AG09319 (cell line): Measurements from ENCODE around the gene PDCD2L.

ENCODE experiments used
- DNase-seq: peaks from one replicate; pipeline ENCODE4 v3.0.0-alpha.2; 2010; ENCODE audit warnings: low read depth; ENCODE audit errors: extremely low read depth
- TF ChIP-seq, protein P1 (sequence below): IDR thresholded peaks from 2 replicates; pipeline ENCODE4 v1.5.1; 2011; ENCODE audit warnings: low read depth, mild to moderate bottlenecking, inconsistent platforms, low read length, moderate library complexity

Gene PDCD2L

DNA sequence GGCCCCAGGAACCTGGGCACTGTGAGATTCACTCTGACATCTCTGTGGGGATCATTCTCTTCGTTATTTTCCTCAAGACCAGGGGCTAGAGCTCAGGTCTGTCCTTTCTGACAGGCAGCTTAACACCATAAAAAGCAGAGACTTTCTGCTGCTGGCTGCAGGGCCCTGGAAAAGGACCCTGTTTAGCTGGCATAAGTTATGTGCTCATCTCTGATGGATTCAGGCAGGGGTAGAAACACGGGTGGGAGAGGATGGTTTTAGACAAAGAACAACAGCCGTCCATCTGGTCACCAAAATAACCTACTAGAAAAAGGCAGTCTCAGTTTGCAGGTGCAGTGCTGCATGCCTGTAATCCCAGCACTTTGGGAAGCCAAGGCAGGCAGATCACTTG, 41.5 kb upstream of the PDCD2L start:
- TF ChIP-seq, protein P1, sequence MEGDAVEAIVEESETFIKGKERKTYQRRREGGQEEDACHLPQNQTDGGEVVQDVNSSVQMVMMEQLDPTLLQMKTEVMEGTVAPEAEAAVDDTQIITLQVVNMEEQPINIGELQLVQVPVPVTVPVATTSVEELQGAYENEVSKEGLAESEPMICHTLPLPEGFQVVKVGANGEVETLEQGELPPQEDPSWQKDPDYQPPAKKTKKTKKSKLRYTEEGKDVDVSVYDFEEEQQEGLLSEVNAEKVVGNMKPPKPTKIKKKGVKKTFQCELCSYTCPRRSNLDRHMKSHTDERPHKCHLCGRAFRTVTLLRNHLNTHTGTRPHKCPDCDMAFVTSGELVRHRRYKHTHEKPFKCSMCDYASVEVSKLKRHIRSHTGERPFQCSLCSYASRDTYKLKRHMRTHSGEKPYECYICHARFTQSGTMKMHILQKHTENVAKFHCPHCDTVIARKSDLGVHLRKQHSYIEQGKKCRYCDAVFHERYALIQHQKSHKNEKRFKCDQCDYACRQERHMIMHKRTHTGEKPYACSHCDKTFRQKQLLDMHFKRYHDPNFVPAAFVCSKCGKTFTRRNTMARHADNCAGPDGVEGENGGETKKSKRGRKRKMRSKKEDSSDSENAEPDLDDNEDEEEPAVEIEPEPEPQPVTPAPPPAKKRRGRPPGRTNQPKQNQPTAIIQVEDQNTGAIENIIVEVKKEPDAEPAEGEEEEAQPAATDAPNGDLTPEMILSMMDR = no peak
- no peak for DNase-seq

DNA sequence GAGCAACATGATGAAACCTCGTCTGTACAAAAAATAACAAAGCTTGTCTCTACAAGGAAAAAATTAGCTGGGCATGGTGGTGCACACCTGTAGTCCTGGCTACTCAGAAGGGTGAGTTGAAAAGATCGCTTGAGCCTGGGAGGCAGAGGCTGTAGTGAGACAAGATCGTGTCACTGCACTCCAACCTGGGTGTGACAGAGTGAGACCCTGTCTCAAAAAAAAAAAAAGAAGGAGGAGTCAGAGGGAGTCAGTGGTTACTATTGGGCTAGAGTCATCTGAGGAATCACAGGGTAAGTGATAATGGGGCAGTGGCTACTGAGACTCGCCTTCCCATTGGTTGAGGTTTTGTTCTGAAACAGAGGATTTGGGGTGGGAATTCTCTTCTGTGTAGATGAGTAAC, 41.1 kb upstream of the PDCD2L start:
- TF ChIP-seq, protein P1 = no peak
- no peak for DNase-seq

DNA sequence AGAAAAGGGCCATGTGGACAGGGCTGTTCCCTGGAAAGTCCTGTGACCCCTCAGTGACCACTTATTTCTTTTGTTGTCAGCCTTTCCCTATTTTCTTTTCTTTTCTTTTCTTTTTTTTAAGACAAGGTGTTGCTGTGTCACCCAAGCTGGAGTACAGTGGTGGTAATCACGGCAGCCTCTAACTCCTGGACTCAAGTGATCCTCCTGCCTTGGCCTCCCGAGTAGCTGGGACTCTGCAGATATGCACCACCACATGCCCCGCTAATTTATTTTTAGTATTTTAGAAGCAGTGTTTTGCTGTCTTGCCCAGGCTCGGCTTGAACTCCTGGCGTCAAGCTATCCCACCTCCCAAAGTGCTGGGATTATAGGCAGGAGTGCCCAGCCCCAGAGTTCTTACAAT, 40.3 kb upstream of the PDCD2L start:
- DNase-seq = no peak
- TF ChIP-seq, protein P1 = no peak

DNA sequence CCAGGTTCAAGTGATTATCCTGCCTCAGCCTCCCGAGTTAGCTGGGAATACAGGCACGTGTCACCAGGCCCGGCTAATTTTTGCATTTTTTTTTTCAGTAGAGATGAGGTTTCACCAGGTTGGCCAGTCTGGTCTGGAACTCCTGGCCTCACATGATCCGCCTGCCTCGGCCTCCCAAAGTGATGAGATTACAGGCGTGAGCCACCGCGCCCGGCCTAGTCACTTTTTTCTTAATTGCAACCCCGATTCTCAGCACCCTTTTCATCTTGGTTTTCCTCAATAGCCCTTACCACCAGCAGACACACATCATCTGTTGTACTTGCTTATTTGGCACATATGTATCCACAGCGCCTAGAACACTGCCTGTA, 39.8 kb upstream of the PDCD2L start:
- DNase-seq = no peak
- TF ChIP-seq, protein P1 = no peak

DNA sequence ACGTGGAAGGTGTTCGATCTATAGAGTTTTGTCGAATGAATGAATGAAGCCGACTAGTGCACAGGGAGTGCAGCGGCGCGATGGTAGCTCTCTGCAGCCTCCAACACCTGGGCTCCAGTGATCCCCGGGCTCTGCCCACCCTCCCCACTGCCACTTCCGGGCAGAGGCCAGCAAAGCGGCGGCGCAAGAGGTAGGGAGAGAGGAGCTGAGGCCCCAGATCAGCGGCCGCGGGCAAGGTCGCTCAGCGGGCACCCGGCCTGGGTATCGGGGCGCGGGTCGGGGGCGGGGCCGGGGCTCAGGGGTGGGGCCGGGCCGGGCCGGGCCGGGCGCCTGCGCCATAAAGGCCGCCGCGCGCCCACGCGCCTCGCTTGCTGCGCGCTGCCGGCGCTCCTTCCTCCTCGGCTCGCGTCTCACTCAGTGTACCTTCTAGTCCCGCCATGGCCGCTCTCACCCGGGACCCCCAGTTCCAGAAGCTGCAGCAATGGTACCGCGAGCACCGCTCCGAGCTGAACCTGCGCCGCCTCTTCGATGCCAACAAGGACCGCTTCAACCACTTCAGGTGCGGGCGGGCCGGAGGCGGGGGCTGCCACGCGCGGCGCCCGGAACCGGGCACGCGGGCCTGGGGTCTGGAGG, 39.3 kb upstream of the PDCD2L start, which contains the start of gene GPI:
Gene GPI, plus strand, starts transcription at position 367 of the 633 bp plus-strand sequence. Its CDS starts 71 bp downstream, at position 438.
- DNase-seq = no peak
- TF ChIP-seq, protein P1 = no peak

DNA sequence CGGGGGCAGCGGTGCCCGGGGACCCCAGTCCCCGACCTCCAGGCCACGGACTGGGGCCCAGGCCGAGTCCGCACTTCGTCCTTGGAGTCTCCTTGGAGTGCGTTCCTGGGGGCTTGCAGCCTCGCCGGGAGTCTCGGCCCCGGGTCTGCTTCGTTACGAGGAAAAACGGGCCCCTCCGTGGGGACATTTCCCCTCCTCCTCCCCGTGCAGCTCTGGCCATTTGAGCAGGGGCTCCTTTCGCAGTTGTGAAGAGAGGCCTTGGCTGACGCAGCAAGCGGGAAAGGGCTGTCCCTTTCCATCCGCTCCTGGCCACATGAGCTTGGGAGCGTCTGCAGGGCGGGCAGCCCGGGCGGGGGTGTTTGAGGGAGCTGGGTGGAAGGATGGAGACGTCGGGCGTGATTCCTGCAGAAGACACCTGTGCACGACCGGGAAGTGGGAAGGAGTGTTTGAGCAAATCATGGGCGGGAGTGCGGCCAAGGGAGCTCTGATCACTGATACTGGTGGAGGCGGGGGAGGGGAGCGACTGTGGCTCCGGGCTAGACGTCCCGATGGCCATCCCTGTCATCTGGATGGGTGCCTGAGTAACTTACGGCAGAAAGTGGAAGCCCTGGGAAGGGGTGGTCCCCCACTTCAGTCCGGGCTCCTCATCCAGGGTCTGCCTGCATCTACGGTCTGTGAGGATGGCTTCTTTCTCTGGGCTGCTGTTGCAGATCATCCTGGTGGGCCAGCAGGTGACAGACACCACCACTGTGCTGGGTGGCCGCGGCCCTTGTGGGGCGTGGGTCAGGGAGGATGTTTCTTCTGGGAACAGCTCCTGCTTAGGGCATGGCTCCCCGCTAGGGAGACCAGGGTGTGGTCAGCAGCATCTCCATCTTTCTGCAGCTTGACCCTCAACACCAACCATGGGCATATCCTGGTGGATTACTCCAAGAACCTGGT, 38.5 kb upstream of the PDCD2L start:
- no peak for DNase-seq
- TF ChIP-seq, protein P1 = no peak
